SK-N-SH (cell line): ENCODE data around the gene CHCHD6. TPM values are rescaled to one million over a fixed set of nuclear protein-coding genes. Genes with fewer than 3 reads are reported as not detected.

Experiments used
- CTCF ChIA-PET: fragments of 300-600, 350-600 bp; formaldehyde crosslinking; extraction: SDS; loops from one replicate; lab custom pipeline; 2021; lab: Yijun Ruan, JAX
- POLR2A ChIA-PET: fragments of 350-600 bp; sonication (Branson Sonifier 250); formaldehyde crosslinking; extraction: SDS; loops from one replicate; lab custom pipeline; 2020; ENCODE audit warnings: antibody characterized with exemption, inconsistent platforms; lab: Yijun Ruan, JAX
- DNase-seq: peaks from one replicate; pipeline ENCODE4 v3.0.0; 2012
- H2AFZ ChIP-seq: fragments of 200-600 bp; sonication (generic); 2 replicates; pipeline ENCODE4 v1.8.1; 2016; ENCODE audit warnings: antibody characterized with exemption, mild to moderate bottlenecking, low read depth
- H3F3A ChIP-seq: fragments of 200-600 bp; sonication (generic); replicated peaks from 2 replicates; pipeline ENCODE3; 2016; ENCODE audit warnings: antibody characterized with exemption, mild to moderate bottlenecking; ENCODE audit not compliant: insufficient read depth
- H3K27ac ChIP-seq, 2 experiments: fragments of 200-500 bp in 1 of 2; fragments of 200-600 bp in 1 of 2; sonication (Bioruptor generic) in 1 of 2; sonication (generic), shearing (Covaris generic) in 1 of 2; 2 replicates each; pipeline versions ENCODE4 v1.5.1 to v1.6.1; 2014 to 2016; ENCODE audit warnings: low read depth in 2 of 2, inconsistent platforms in 1 of 2, low read length in 1 of 2, mild to moderate bottlenecking in 1 of 2, mixed read lengths in 1 of 2
- H3K27me3 ChIP-seq: fragments of 200-600 bp; sonication (generic), shearing (Covaris generic); 2 replicates; pipeline ENCODE4 v1.6.1; 2016; ENCODE audit warnings: mixed run types; ENCODE audit not compliant: insufficient read depth
- H3K36me3 ChIP-seq, 2 experiments: fragments of 200-500 bp in 1 of 2; fragments of 200-600 bp in 1 of 2; sonication (Bioruptor generic) in 1 of 2; sonication (generic) in 1 of 2; replicated peaks in 1 of 2; 2 replicates each; pipeline versions ENCODE3 to v1.5.1; 2014 to 2016; ENCODE audit warnings: low read length in 1 of 2, mild to moderate bottlenecking in 1 of 2; ENCODE audit not compliant: insufficient read depth in 2 of 2, control insufficient read depth in 1 of 2
- H3K4me1 ChIP-seq, 2 experiments: fragments of 200-500 bp in 1 of 2; fragments of 200-600 bp in 1 of 2; sonication (Bioruptor generic) in 1 of 2; sonication (generic), shearing (Covaris generic) in 1 of 2; 2 replicates each; pipeline versions ENCODE4 v1.5.1 to v1.6.1; 2014 to 2016; ENCODE audit warnings: low read depth in 1 of 2, low read length in 1 of 2, mixed run types in 1 of 2; ENCODE audit not compliant: insufficient read depth in 2 of 2, control insufficient read depth in 1 of 2
- H3K4me2 ChIP-seq: fragments of 200-600 bp; sonication (generic), shearing (Covaris generic); 2 replicates; pipeline ENCODE4 v1.6.1; 2017; ENCODE audit warnings: mixed run types
- H3K4me3 ChIP-seq, 2 experiments: fragments of 200-500 bp in 1 of 2; fragments of 200-600 bp in 1 of 2; sonication (Bioruptor generic) in 1 of 2; sonication (generic), shearing (Covaris generic) in 1 of 2; 2 replicates each; pipeline versions ENCODE4 v1.5.1 to v1.8.1; 2014 to 2016; ENCODE audit warnings: low read depth in 2 of 2, inconsistent platforms in 1 of 2, low read length in 1 of 2, mild to moderate bottlenecking in 1 of 2, mixed read lengths in 1 of 2, moderate library complexity in 1 of 2
- H3K79me2 ChIP-seq: fragments of 200-600 bp; sonication (generic); 2 replicates; pipeline ENCODE4 v1.8.1; 2017; ENCODE audit warnings: mild to moderate bottlenecking; ENCODE audit not compliant: insufficient read depth
- H3K9ac ChIP-seq: fragments of 200-600 bp; sonication (generic); 2 replicates; pipeline ENCODE4 v1.6.1; 2017; ENCODE audit warnings: mixed run types
- H3K9me2 ChIP-seq: fragments of 200-600 bp; sonication (generic); 2 replicates; pipeline ENCODE4 v1.6.1; 2017; ENCODE audit warnings: mixed run types
- H3K9me3 ChIP-seq: fragments of 200-600 bp; sonication (generic); 2 replicates; pipeline ENCODE4 v1.6.1; 2017; ENCODE audit warnings: mixed run types, mild to moderate bottlenecking, moderate library complexity
- H4K20me1 ChIP-seq: fragments of 200-600 bp; sonication (generic); 2 replicates; pipeline ENCODE4 v1.6.1; 2017; ENCODE audit warnings: mild to moderate bottlenecking, mixed run types; ENCODE audit not compliant: insufficient read depth
- EP300 ChIP-seq, 2 experiments: IDR thresholded peaks; 2 replicates each; pipeline versions ENCODE4 v1.4.0 to v1.6.1; 2012; ENCODE audit warnings: borderline replicate concordance in 1 of 2, low read depth in 1 of 2, low read length in 1 of 2
- EZH2phosphoT487 ChIP-seq: fragments of 200-600 bp; sonication (generic); IDR thresholded peaks from 2 replicates; pipeline ENCODE4 v1.6.1; 2017; ENCODE audit warnings: low read depth, mixed run types, mild to moderate bottlenecking, antibody characterized with exemption, moderate library complexity, borderline replicate concordance
- FOSL2 ChIP-seq: IDR thresholded peaks from 2 replicates; pipeline ENCODE4 v1.4.0; 2012; ENCODE audit warnings: low read depth, mild to moderate bottlenecking, moderate library complexity, borderline replicate concordance
- GABPA ChIP-seq: IDR thresholded peaks from 2 replicates; pipeline ENCODE4 v1.4.0; 2012; ENCODE audit warnings: low read depth, mild to moderate bottlenecking
- MEF2A ChIP-seq: IDR thresholded peaks from 2 replicates; pipeline ENCODE4 v1.4.0; 2012; ENCODE audit warnings: low read depth, borderline replicate concordance
- MXI1 ChIP-seq: IDR thresholded peaks from 2 replicates; pipeline ENCODE4 v1.6.1; 2012; ENCODE audit warnings: mild to moderate bottlenecking, low read depth, low read length, improper control_type of control experiment
- NFIC ChIP-seq: IDR thresholded peaks from 2 replicates; pipeline ENCODE4 v1.4.0; 2012; ENCODE audit warnings: borderline replicate concordance
- NRF1 ChIP-seq: IDR thresholded peaks from 2 replicates; pipeline ENCODE4 v1.6.1; 2012; ENCODE audit warnings: low read depth, mild to moderate bottlenecking, low read length
- RAD21 ChIP-seq: IDR thresholded peaks from 2 replicates; pipeline ENCODE4 v1.6.1; 2012; ENCODE audit warnings: mild to moderate bottlenecking, low read length
- RFX5 ChIP-seq: IDR thresholded peaks from 2 replicates; pipeline ENCODE4 v1.6.1; 2012; ENCODE audit warnings: mild to moderate bottlenecking, improper control_type of control experiment, low read length
- SIN3A ChIP-seq: IDR thresholded peaks from 2 replicates; pipeline ENCODE4 v1.6.1; 2012; ENCODE audit warnings: low read depth, mild to moderate bottlenecking, low read length, moderate library complexity, borderline replicate concordance
- TAF1 ChIP-seq: IDR thresholded peaks from 2 replicates; pipeline ENCODE4 v1.6.1; 2012; ENCODE audit warnings: low read depth, mild to moderate bottlenecking, low read length, moderate library complexity, borderline replicate concordance
- TCF12 ChIP-seq: IDR thresholded peaks from 2 replicates; pipeline ENCODE4 v1.4.0; 2012
- TEAD4 ChIP-seq: IDR thresholded peaks from 2 replicates; pipeline ENCODE4 v1.4.0; 2012; ENCODE audit warnings: mild to moderate bottlenecking, borderline replicate concordance; ENCODE audit not compliant: insufficient read depth
- WGBS: methylation state at CpG from one replicate; pipeline ENCODE4 v1.1.6; 2017; ENCODE audit warnings: low lambda C conversion rate; 5-methylcytosine and 5-hydroxymethylcytosine counted together
- polyA plus RNA-seq, 3 experiments: library from polyadenylated mRNA; depleted of rRNA; stranded (reverse); fragments of >200 nt; gene quantifications; 2 replicates each; pipeline ENCODE4 v1.2.3, GENCODE V29; 2012
- TF ChIP-seq, protein P1 (sequence below): fragments of 150-350 bp; IDR thresholded peaks from 2 replicates; pipeline ENCODE4 v1.6.1; 2016; ENCODE audit warnings: mild to moderate bottlenecking, low read depth, low read length
- TF ChIP-seq, protein P2 (sequence below): fragments of 200-600 bp; sonication (generic); IDR thresholded peaks from 2 replicates; pipeline ENCODE4 v1.6.1; 2017; ENCODE audit warnings: antibody characterized with exemption, mild to moderate bottlenecking, moderate library complexity
- TF ChIP-seq, protein P3 (sequence below): IDR thresholded peaks from 2 replicates; pipeline ENCODE4 v1.4.0; 2012; ENCODE audit warnings: low read depth, borderline replicate concordance

CHCHD6 gene
- polyA plus RNA-seq, 1 of the 3 experiments (the other 2 are of a cell fraction) = 42.5 TPM

- Histone ChIP-seq H3K4me1 (no peaks in the 10 kb centered on the region; a peak in 1 of 4 replicates), H3F3A (no peaks in the 10 kb centered on the region), H2AFZ (no peak overlapping the region), H3K79me2 (peaks cover 5% of the 10 kb centered on the region), H3K4me3 (no peak overlapping the region), H3K9me2 (no peaks in the 10 kb centered on the region), H4K20me1 (no peaks in the 10 kb centered on the region), H3K4me2 (no peak overlapping the region), H3K36me3 (no peaks in the 10 kb centered on the region), H3K9ac (no peak overlapping the region), H3K9me3 (peaks cover 4% of the 10 kb centered on the region; the same call in 1 of the 2 replicates), H3K27ac (no peak overlapping the region), H3K27me3 (no peaks in the 10 kb centered on the region)
- ChIA-PET CTCF (interaction anchor here (1.3 kb wide), 1 partner anchor 160 kb away, joined by 3 read pairs; no protein-coding TSS in a partner anchor), POLR2A (no interaction called here)
- TF ChIP-seq FOSL2 = no peak
- TF ChIP-seq MEF2A = no peak
- no peak for TF ChIP-seq SIN3A
- TF ChIP-seq, protein P1, sequence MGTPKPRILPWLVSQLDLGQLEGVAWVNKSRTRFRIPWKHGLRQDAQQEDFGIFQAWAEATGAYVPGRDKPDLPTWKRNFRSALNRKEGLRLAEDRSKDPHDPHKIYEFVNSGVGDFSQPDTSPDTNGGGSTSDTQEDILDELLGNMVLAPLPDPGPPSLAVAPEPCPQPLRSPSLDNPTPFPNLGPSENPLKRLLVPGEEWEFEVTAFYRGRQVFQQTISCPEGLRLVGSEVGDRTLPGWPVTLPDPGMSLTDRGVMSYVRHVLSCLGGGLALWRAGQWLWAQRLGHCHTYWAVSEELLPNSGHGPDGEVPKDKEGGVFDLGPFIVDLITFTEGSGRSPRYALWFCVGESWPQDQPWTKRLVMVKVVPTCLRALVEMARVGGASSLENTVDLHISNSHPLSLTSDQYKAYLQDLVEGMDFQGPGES = no peak
- no peak for TF ChIP-seq NFIC
- TF ChIP-seq TAF1 = no peak
- TF ChIP-seq TEAD4 = no peak
- TF ChIP-seq, protein P2, sequence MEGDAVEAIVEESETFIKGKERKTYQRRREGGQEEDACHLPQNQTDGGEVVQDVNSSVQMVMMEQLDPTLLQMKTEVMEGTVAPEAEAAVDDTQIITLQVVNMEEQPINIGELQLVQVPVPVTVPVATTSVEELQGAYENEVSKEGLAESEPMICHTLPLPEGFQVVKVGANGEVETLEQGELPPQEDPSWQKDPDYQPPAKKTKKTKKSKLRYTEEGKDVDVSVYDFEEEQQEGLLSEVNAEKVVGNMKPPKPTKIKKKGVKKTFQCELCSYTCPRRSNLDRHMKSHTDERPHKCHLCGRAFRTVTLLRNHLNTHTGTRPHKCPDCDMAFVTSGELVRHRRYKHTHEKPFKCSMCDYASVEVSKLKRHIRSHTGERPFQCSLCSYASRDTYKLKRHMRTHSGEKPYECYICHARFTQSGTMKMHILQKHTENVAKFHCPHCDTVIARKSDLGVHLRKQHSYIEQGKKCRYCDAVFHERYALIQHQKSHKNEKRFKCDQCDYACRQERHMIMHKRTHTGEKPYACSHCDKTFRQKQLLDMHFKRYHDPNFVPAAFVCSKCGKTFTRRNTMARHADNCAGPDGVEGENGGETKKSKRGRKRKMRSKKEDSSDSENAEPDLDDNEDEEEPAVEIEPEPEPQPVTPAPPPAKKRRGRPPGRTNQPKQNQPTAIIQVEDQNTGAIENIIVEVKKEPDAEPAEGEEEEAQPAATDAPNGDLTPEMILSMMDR = no peak
- TF ChIP-seq RFX5 = no peak
- TF ChIP-seq GABPA = no peak
- TF ChIP-seq EZH2phosphoT487 = no peak
- TF ChIP-seq NRF1 = no peak
- no peak for TF ChIP-seq TCF12
- TF ChIP-seq, protein P3, sequence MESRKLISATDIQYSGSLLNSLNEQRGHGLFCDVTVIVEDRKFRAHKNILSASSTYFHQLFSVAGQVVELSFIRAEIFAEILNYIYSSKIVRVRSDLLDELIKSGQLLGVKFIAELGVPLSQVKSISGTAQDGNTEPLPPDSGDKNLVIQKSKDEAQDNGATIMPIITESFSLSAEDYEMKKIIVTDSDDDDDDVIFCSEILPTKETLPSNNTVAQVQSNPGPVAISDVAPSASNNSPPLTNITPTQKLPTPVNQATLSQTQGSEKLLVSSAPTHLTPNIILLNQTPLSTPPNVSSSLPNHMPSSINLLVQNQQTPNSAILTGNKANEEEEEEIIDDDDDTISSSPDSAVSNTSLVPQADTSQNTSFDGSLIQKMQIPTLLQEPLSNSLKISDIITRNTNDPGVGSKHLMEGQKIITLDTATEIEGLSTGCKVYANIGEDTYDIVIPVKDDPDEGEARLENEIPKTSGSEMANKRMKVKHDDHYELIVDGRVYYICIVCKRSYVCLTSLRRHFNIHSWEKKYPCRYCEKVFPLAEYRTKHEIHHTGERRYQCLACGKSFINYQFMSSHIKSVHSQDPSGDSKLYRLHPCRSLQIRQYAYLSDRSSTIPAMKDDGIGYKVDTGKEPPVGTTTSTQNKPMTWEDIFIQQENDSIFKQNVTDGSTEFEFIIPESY = no peak
- TF ChIP-seq MXI1 = no peak
- TF ChIP-seq EP300 (IDR thresholded peaks at IDR 0.05; ENCODE audit: borderline replicate concordance in 1 of 2, low read depth in 1 of 2, low read length in 1 of 2) = no peak
- no peak for TF ChIP-seq RAD21
- WGBS = 100% methylated on average over 1 of the region's 1 CpG
- DNase-seq = no peak
Measured at GRCh38 chr3:126827121-126827520, 123.1 kb downstream of the CHCHD6 start.
